ELR (cell line): ENCODE results near the gene ASB18.
A peak's percentile ranks its signal among the peaks of the same experiment; 100 is the strongest.

Experiments used
- DNase-seq: peaks from one replicate; pipeline ENCODE4 v3.0.0-alpha.2; 2015; ENCODE audit warnings: low read depth

The ASB18 gene

GRCh38 chr2:236241181-236242056 lies 22.8 kb downstream of the ASB18 start:
- DNase-seq: no peak

DNA sequence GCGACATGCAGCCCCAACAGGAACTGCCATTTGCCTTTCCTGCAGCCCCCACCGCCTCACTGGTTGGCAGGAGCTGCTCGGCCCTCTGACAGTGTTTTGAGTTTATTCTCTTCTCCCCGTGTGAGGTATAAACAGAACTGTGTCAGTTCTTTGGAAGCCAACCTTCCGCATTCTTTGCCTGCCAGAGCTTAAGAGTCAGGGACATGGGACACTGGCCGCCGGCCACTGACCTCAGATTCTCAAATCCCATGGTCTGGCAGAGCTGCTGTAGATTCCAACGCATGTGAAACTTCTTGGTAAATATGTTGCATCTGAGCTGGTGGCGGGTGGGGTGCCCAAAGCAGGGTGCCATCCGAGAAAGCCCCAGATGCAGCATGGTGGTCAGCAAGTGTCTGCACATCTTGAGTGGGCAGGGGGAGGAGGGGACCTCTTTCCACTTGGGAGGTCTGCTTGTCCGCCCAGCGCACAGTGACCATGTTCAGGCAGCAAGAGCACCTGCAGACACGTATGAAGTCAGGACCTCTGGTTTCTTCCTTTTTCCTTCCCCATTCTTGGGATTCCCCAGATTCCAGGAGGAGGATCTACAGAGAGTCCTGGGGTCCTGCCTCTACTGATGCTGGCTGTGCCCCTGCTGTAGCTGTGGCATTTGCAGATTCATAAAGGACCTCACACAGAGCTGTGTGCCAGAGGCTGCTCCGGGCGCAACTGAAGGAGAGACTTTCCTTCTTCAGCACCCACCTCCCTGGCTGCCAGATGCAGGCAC lies 23.8 kb downstream of the ASB18 start:
- no peak for DNase-seq

- no peak for DNase-seq
These were observed 24.7 kb downstream of the ASB18 start for GRCh38 chr2:236239276-236240065.

GRCh38 chr2:236238751-236239150 lies 25.5 kb downstream of the ASB18 start:
- no peak for DNase-seq

DNA sequence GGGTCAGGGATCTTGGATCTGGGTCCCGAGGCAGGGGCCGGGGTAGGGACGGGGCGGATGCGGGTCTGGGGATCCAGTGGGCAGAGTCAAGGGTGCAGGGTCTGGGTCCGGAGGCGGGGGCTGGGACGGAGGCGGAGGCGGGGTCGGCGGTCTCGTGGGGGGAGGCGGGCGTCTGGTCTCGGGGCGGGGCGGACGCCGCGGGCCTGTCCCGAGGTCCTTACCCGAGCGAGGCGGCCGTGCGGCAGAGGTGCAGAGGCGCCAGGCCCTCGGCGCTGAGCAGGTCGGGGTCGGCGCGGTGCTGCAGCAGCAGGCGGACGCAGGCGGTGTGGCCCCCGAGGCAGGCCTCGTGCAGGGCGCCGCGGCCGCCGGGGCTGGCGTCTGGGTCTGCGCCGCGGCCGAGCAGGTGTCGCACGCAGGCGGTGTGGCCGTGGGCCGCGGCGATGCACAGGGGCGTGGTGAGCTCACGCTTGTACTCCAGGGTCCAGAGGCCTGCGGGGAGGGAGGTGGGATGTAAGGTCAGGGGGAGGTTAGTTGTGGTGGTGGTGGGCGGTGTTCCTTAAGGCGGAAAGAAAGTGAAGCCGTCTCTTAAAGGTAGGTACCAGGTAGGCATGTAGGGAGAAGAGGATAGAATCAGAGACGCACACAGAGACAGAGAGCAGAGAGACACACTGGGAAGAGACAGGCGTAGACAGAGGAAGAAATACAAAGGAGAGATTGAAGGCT lies 26.6 kb downstream of the ASB18 start:
- no peak for DNase-seq

DNA sequence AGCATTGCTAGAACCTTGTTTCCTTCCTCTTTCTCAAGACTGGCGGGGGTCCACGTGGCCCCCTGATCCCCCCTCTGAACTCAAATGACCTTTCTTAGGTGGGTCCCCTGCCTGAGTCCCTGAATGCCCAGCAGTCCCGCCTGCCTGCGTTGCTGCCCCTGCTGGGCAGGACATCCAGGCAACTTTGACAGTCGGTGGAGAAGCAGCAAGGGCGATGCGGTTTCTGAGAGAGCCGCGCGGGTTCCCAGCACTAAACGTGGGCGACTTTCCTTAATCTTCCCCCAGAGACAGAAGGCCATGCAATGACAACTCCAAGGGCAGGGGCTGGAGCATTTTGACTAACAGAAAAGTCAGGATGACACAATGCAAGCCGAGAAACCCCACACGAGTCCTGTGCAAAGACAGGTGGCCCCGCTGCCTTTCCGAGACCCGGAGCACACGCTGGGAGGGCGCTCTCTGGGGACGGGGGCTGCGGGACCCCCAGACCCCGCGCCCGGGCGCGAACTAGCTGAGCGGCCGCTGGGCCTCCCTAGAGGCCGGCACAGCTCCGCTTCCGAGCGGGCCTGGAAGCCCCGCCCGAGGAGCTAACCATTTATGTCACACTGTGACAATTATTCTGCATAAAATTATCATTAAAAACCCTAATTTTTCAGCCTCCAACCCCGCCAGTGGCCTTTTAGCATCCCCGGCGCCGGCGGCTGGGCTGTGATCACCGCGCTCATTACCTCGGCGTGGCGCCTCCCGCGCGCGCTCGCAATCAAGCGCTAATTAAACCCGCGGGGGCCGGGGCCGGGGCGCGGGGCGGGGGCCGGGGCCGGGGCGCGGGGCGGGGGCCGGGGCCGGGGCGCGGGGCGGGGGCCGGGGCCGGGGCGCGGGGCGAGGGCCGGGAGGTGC lies 27.4 kb downstream of the ASB18 start:
- DNase-seq: no peak

GRCh38 chr2:236229186-236229585 lies 35.0 kb downstream of the ASB18 start:
- DNase-seq: no peak

- DNase-seq: no peak
These were observed 40.5 kb downstream of the ASB18 start for GRCh38 chr2:236223675-236224074.

GRCh38 chr2:236221798-236222197 lies 42.4 kb downstream of the ASB18 start:
- DNase-seq: no peak

DNA sequence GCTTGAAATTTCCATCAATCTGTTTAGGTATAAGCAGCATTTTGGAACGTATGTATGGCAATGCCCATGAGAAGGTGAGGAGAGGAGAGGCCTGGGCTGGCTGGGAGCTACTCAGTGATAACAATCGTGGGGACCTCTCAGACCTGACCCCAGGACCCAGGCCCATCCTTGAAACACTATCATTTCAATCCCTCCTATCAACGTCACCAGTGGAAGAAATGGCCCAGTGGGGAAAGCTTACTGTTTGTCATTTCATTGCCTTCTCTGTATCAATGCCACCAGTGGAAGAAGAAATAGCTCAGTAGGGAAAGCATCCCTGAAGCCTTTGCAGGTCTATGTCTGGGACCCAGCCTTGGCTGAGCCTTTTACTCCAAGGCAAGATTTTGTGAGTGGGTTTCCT lies 44.8 kb downstream of the ASB18 start:
- no peak for DNase-seq

GRCh38 chr2:236217926-236218325 lies 46.3 kb downstream of the ASB18 start:
- DNase-seq: no peak

- no peak for DNase-seq
These were observed 47.5 kb downstream of the ASB18 start for GRCh38 chr2:236216711-236217110.

DNA sequence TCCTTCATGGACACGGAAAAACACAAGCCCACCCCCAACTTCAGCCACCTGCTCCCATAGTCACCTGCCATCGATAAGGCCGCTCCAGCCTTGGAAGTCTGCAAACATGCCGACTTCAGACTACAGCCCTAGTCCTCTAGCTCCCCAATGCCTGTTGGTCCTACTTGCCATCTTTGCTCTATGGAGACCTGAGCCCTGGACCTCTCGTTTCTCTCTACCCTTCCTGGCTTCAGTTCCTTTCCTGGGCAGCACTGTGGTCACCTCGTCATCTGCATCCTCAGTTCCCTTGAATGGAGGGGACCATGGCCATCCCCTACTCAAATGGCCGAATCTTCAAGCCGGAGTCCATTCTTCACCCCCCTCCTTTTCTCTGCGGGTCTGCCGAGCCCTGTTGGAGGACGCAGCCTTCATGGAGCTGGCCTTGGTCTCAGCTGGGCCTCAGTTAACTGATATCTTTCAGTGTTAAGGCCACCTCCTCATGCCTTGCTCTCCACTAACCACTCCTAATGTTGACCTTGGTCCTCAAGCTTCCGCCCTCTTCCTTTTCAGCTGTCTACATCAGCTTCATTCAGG lies 48.4 kb downstream of the ASB18 start:
- no peak for DNase-seq

- DNase-seq: no peak
These were observed 49.0 kb downstream of the ASB18 start for GRCh38 chr2:236215196-236215595.

GRCh38 chr2:236214376-236214995 lies 49.7 kb downstream of the ASB18 start:
- DNase-seq: no peak

DNA sequence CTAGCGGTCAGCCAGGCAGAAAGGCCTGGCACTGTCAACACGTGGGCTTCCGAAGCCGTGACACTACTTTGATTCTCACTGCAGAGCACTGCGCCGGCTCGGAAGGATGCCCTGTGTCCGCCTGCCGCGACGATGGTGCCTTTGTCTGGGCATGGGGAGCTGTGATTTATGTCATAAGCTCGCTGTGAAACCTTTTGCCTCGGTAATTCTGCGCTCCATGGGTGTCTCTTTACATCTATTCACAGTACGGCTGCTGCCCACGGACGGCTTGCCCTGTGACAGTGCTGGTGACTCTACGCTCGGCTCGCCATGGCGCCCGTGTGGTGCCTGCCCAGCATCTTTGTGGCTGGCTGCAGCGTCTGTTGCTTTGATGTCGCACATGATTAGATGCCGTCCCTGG lies 52.9 kb downstream of the ASB18 start:
- DNase-seq: no peak

- no peak for DNase-seq
These were observed 53.7 kb downstream of the ASB18 start for GRCh38 chr2:236210536-236210935.

DNA sequence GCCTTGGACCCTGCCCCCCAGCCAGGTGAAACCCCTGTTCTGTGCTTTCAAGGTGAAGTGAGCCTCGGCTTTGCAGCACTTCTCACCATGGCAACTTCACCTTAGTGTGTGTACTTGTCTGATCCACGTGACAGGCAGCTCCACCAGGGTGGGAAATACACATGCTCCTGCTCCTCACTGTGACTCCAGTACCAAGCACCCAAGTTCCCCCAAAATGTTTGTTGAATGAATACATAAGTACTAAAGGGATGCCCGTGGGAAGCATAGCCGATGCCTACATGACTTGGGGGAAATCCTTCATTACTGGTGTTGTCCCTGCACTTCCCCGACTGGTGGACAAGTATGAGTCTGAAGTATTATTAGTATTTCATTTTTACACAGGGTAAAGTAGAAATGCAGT lies 54.2 kb downstream of the ASB18 start:
- DNase-seq: no peak

DNA sequence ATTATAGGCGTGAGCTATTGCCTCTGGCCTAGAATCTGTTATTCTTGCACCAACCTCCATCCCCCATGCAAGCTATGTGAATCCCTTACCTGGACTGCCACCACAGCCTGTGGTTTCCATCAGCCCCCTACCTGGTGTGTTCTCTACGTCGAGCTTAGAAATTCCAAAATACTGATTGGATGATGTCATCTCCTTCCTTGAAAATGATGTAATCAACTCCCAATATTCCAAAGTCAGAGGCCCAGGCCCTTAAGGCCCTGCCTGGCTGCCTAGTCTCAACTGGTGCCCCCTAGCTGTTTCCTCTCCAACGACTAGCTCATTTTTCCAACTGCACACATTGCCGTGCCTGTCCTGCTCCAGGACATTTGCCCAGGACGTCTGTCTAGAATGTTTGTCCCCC lies 54.7 kb downstream of the ASB18 start:
- peak; percentile 10 for DNase-seq
